ENCODE data around the gene LAT. TPM values are rescaled to one million over a fixed set of nuclear protein-coding genes. Genes with fewer than 3 reads are reported as not detected.
"Not testable (repeated sequence)": the region's sequence is repeated elsewhere in the genome, so short reads cannot be mapped to it uniquely, and the experiment has no call there.

Gene LAT
- total RNA-seq, 2 experiments from 2014 or later, result 17.5 to 19.8 TPM

DNA sequence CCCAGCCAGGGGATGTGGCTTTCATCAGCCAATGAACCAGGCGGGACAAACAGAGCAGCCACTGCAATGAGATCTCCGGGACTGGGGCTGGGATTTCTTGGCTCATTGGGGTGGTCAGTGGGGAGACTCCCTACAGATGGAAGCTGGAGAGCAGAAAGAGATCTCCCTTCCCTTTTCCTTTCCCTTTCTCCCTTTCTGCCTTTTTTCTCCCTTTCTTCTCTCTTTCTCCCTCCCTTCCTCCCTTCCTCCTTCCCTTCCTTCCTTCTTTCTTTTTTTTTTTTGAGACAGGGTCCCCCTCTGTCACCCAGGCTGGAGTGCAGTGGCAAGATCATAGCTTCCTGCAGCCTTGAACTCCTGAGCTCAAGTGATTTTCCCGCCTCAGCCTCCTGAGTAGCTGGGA lies 14.0 kb downstream of the LAT start:
- no peak overlapping the region for H3K4me3 ChIP-seq (ENCODE audit: low read depth, low read length, poor library complexity, severe bottlenecking)
- no peak overlapping the region for H2AFZ ChIP-seq (ENCODE audit: low read length)
- H3K4me2 ChIP-seq (ENCODE audit: low read length), result no peak overlapping the region
- CTCF ChIA-PET (ENCODE audit: unreplicated experiment), result no interaction called here
- no peaks in the 10 kb centered on the region for H3K9me3 ChIP-seq (ENCODE audit: low read length)
- peaks cover 5% of the 10 kb centered on the region for H3K4me1 ChIP-seq (ENCODE audit: insufficient read depth, low read length, poor library complexity, severe bottlenecking)
- no peaks in the 10 kb centered on the region for H3K79me2 ChIP-seq (ENCODE audit: insufficient read depth, low read depth, low read length)
- no peaks in the 10 kb centered on the region for H3K9me2 ChIP-seq (ENCODE audit: insufficient read depth, low read length)
- intact Hi-C loops (cut with micrococcal nuclease; ENCODE audit: unreplicated experiment), result no loop called here
- POLR2A ChIA-PET, result interaction anchor here (0.7 kb wide), 1 partner anchor 381 kb away, joined by 3 read pairs; no protein-coding TSS in a partner anchor
- no TSS peak for BruUV-seq (replicated peaks)
- no peak for DNase-seq (ENCODE audit: low spot score)
- H3K36me3 ChIP-seq (ENCODE audit: insufficient read depth, low read length), result no peaks in the 10 kb centered on the region
- TF ChIP-seq CTCF (conservative IDR thresholded peaks at IDR 0.05; ENCODE audit: low read length) (no peak), EZH2phosphoT487 (IDR thresholded peaks at IDR 0.05; ENCODE audit: borderline replicate concordance, low read depth, low read length) (no peak)
- no peaks in the 10 kb centered on the region for H4K20me1 ChIP-seq (ENCODE audit: insufficient read depth, low read length)
- H3K27ac ChIP-seq (ENCODE audit: low read depth, low read length, poor library complexity, severe bottlenecking), result no peak overlapping the region

- no peak for DNase-seq (ENCODE audit: low spot score)
- H3K9me2 ChIP-seq (ENCODE audit: insufficient read depth, low read length), result no peaks in the 10 kb centered on the region
- no peak overlapping the region for H3K27ac ChIP-seq (ENCODE audit: low read depth, low read length, poor library complexity, severe bottlenecking)
- BruUV-seq (replicated peaks), result no TSS peak
- intact Hi-C loops (cut with micrococcal nuclease; ENCODE audit: unreplicated experiment), result no loop called here
- no peak overlapping the region for H3K4me2 ChIP-seq (ENCODE audit: low read length)
- H3K9me3 ChIP-seq (ENCODE audit: low read length), result no peaks in the 10 kb centered on the region
- peaks cover 5% of the 10 kb centered on the region for H3K4me1 ChIP-seq (ENCODE audit: insufficient read depth, low read length, poor library complexity, severe bottlenecking)
- H3K4me3 ChIP-seq (ENCODE audit: low read depth, low read length, poor library complexity, severe bottlenecking), result no peak overlapping the region
- no peak for TF ChIP-seq EZH2phosphoT487 (IDR thresholded peaks at IDR 0.05; ENCODE audit: borderline replicate concordance, low read depth, low read length)
- no peak for TF ChIP-seq CTCF (conservative IDR thresholded peaks at IDR 0.05; ENCODE audit: low read length)
- H4K20me1 ChIP-seq (ENCODE audit: insufficient read depth, low read length), result no peaks in the 10 kb centered on the region
- no peaks in the 10 kb centered on the region for H3K36me3 ChIP-seq (ENCODE audit: insufficient read depth, low read length)
- CTCF ChIA-PET (ENCODE audit: unreplicated experiment), result no interaction called here
- no peak overlapping the region for H2AFZ ChIP-seq (ENCODE audit: low read length)
- POLR2A ChIA-PET, result interaction anchor here (0.5 to 0.7 kb wide), 2 partner anchors 24 to 382 kb away, joined by 3 to 4 read pairs; no protein-coding TSS in a partner anchor
- no peaks in the 10 kb centered on the region for H3K79me2 ChIP-seq (ENCODE audit: insufficient read depth, low read depth, low read length)
Observed at GRCh38 chr16:28999577-28999976, 14.7 kb downstream of the LAT start.

DNA sequence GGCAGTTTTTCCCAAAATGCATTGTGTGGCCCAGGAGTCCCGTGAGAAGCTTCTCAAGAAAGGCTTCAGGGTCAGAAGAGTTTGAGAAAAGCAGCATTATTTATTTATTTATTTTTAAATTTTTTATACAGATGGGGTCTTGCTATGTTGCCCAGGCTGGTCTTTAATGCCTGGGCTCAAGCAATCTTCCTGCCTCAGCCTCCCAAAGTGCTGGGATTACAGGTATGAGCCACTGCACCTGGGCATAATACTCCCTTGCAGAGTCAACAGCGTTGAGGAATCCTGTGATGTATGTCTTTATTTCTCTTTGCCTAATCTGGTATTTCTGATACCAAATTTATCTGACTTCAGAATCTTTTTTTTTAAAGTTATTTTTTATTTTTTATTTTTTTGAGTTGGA lies 15.2 kb downstream of the LAT start:
- CTCF ChIA-PET (ENCODE audit: unreplicated experiment), result no interaction called here
- Histone ChIP-seq H3K9me3 (ENCODE audit: low read length) (no peaks in the 10 kb centered on the region), H3K79me2 (ENCODE audit: insufficient read depth, low read depth, low read length) (no peaks in the 10 kb centered on the region), H2AFZ (ENCODE audit: low read length) (no peak overlapping the region), H3K36me3 (ENCODE audit: insufficient read depth, low read length) (no peaks in the 10 kb centered on the region), H3K27ac (ENCODE audit: low read depth, low read length, poor library complexity, severe bottlenecking) (no peak overlapping the region), H3K4me1 (ENCODE audit: insufficient read depth, low read length, poor library complexity, severe bottlenecking) (peaks cover 5% of the 10 kb centered on the region), H3K9me2 (ENCODE audit: insufficient read depth, low read length) (no peaks in the 10 kb centered on the region), H3K4me3 (ENCODE audit: low read depth, low read length, poor library complexity, severe bottlenecking) (no peak overlapping the region), H3K4me2 (ENCODE audit: low read length) (no peak overlapping the region), H4K20me1 (ENCODE audit: insufficient read depth, low read length) (no peaks in the 10 kb centered on the region)
- TF ChIP-seq CTCF (conservative IDR thresholded peaks at IDR 0.05; ENCODE audit: low read length) (no peak), EZH2phosphoT487 (IDR thresholded peaks at IDR 0.05; ENCODE audit: borderline replicate concordance, low read depth, low read length) (no peak)
- POLR2A ChIA-PET, result interaction anchor here (0.5 kb wide), 1 partner anchor 23 kb away, joined by 4 read pairs; no protein-coding TSS in a partner anchor
- no peak for DNase-seq (ENCODE audit: low spot score)
- BruUV-seq (replicated peaks), result no TSS peak
- intact Hi-C loops (cut with micrococcal nuclease; ENCODE audit: unreplicated experiment), result no loop called here

GRCh38 chr16:29004496-29005139 lies 19.8 kb downstream of the LAT start:
- intact Hi-C loops (cut with micrococcal nuclease; ENCODE audit: unreplicated experiment); BruUV-seq (replicated peaks); H3K9me2 ChIP-seq (ENCODE audit: insufficient read depth, low read length); H2AFZ ChIP-seq (ENCODE audit: low read length); DNase-seq (ENCODE audit: low spot score); POLR2A ChIA-PET; H3K4me3 ChIP-seq (ENCODE audit: low read depth, low read length, poor library complexity, severe bottlenecking); H3K4me2 ChIP-seq (ENCODE audit: low read length); H3K79me2 ChIP-seq (ENCODE audit: insufficient read depth, low read depth, low read length); H3K36me3 ChIP-seq (ENCODE audit: insufficient read depth, low read length); H3K9me3 ChIP-seq (ENCODE audit: low read length); CTCF ChIA-PET (ENCODE audit: unreplicated experiment); H4K20me1 ChIP-seq (ENCODE audit: insufficient read depth, low read length); H3K4me1 ChIP-seq (ENCODE audit: insufficient read depth, low read length, poor library complexity, severe bottlenecking); H3K27ac ChIP-seq (ENCODE audit: low read depth, low read length, poor library complexity, severe bottlenecking): not testable (repeated sequence)

Measured in OCI-LY7 (cell line).